ENCODE data around the gene PSMC4.

Gene PSMC4

DNA sequence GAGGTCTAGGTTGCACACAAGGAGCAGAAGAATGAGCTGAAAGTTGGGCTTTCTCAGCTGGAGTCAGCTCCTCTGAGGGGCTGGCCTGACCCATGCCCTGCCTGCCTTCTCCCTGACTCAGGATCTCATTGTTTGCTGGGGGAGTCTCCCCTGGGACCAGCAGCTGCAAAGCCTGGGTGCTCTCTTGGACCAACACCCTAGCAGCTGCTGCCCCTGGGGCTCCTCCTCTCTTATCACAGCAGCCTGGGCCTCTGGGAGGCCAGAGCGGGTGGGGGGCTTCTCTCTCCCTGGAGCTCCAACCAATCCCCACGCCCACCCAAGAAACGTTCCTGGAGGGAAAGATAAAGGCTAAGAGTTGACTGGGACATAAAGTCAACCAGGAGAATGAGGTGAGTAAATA lies 34.9 kb upstream of the PSMC4 start:
- DNase-seq (ENCODE audit: extremely low spot score): no peak
- ChIA-PET CTCF (interaction anchor here (1.0 to 3.6 kb wide), 3 partner anchors 12 to 34 kb away, joined by 3 to 17 read pairs (median 3); partner anchors contain the start of gene PSMC4), POLR2A (no interaction called here)
- TF ChIP-seq, protein P1, sequence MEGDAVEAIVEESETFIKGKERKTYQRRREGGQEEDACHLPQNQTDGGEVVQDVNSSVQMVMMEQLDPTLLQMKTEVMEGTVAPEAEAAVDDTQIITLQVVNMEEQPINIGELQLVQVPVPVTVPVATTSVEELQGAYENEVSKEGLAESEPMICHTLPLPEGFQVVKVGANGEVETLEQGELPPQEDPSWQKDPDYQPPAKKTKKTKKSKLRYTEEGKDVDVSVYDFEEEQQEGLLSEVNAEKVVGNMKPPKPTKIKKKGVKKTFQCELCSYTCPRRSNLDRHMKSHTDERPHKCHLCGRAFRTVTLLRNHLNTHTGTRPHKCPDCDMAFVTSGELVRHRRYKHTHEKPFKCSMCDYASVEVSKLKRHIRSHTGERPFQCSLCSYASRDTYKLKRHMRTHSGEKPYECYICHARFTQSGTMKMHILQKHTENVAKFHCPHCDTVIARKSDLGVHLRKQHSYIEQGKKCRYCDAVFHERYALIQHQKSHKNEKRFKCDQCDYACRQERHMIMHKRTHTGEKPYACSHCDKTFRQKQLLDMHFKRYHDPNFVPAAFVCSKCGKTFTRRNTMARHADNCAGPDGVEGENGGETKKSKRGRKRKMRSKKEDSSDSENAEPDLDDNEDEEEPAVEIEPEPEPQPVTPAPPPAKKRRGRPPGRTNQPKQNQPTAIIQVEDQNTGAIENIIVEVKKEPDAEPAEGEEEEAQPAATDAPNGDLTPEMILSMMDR (IDR thresholded peaks at IDR 0.05; ENCODE audit: control extremely low read depth, extremely low read depth, low read depth, missing control alignments): no peak

DNA sequence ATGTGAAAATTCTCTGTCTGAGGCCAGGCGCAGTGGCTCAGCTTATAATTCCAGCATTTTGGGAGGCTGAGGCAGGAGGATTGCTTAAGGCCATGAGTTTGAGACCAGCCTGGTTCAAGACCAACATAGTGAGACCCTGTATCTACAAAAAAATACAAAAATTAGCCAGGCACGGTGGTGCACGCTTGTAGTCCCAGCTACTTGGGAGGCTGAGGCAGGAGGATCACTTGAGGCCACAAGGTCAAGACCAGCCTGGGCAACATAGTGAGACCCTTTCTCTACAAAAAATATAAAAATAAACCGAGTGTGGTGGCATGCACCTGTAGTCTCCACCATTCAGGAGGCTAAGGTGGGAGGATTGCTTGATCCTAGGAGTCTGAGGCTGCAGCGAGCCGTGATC lies 34.3 kb upstream of the PSMC4 start:
- CTCF ChIA-PET: interaction anchor here (1.5 to 3.6 kb wide), 2 partner anchors 15 to 33 kb away, joined by 3 to 17 read pairs; partner anchors contain the start of gene PSMC4
- TF ChIP-seq, protein P1 (IDR thresholded peaks at IDR 0.05; ENCODE audit: control extremely low read depth, extremely low read depth, low read depth, missing control alignments): no peak
- no peak for DNase-seq (ENCODE audit: extremely low spot score)
- POLR2A ChIA-PET: no interaction called here

DNA sequence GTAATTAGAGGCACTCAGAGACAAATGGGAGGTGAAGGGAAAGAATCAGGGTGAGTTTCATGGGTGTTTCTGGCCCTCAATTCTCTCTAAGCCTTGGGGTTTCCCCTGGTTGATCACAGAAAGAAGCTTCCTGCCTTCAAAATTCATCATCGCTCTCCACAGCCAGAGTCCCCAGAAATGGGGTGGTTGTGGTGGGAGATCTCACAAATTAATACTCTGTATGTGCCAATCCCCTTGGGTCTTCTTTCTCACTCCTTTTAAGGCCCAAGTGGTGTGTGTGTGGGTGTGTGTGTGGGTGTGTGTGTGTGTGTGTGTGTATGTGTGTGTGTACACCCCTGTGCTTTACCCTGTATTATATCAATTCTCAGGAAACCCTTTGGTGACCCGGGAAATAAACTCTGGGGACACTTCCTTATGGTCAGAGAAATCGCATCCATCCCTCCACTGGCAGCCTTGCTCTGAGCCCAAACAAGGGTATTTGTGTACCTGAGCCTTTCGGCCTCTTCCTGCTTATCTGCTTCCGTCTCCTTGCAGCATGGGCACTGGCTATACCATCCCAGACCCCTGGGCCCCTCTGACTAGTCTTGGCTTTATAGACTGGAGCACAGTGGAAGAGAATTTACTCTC lies 33.8 kb upstream of the PSMC4 start:
- POLR2A ChIA-PET: no interaction called here
- CTCF ChIA-PET: interaction anchor here (1.5 to 3.6 kb wide), 2 partner anchors 14 to 32 kb away, joined by 3 to 17 read pairs; partner anchors contain the start of gene PSMC4

DNA sequence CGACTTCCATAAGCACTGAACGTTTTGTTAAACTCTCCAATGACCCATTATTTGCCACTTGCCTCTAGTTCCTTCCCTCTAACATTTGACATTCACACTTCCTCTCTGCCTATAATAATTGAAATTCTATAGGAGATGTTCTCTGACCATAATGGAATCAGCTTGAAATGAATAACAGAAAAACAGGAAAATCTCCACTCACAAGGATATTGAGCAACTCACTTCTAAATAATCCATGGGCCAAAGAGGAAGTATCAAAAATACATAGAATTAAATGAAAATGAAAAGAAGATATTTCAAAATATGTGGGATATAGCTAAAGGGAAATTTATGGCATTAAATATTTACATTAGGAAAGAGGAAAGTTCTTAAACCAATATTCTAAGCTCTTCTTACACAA lies 33.2 kb upstream of the PSMC4 start:
- no peak for DNase-seq (ENCODE audit: extremely low spot score)
- ChIA-PET POLR2A (no interaction called here), CTCF (interaction anchor here (3.6 kb wide), 1 partner anchor 32 kb away, joined by 17 read pairs; the partner anchor contains the start of gene PSMC4)
- TF ChIP-seq, protein P1 (IDR thresholded peaks at IDR 0.05; ENCODE audit: control extremely low read depth, extremely low read depth, low read depth, missing control alignments): no peak

More for the DNA sequence above, 33.8 kb upstream of the PSMC4 start:
- TF ChIP-seq, protein P1 (IDR thresholded peaks at IDR 0.05; ENCODE audit: control extremely low read depth, extremely low read depth, low read depth, missing control alignments): no peak
- DNase-seq (ENCODE audit: extremely low spot score): peak; percentile 73

DNA sequence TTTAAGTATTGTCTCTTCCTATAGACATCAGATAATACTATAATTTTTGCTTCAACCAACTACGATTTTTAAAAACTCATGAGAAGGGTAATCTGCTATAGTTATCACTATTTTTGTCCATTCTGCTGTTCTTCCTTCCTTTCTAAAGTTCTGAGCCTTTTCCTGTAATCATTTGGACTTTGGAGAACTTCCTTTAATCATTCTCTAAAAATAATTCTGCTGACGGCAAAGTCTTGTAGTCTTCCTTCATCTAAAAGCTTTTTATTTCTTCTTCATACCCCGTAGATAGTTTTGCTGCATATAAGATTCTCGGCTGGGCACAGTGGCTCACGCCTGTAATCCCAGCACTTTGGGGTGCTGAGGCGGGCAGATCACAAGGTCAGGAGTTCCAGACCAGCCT lies 31.4 kb upstream of the PSMC4 start:
- no peak for DNase-seq (ENCODE audit: extremely low spot score)
- POLR2A ChIA-PET: no interaction called here
- TF ChIP-seq, protein P1 (IDR thresholded peaks at IDR 0.05; ENCODE audit: control extremely low read depth, extremely low read depth, low read depth, missing control alignments): no peak
- CTCF ChIA-PET: no interaction called here

DNA sequence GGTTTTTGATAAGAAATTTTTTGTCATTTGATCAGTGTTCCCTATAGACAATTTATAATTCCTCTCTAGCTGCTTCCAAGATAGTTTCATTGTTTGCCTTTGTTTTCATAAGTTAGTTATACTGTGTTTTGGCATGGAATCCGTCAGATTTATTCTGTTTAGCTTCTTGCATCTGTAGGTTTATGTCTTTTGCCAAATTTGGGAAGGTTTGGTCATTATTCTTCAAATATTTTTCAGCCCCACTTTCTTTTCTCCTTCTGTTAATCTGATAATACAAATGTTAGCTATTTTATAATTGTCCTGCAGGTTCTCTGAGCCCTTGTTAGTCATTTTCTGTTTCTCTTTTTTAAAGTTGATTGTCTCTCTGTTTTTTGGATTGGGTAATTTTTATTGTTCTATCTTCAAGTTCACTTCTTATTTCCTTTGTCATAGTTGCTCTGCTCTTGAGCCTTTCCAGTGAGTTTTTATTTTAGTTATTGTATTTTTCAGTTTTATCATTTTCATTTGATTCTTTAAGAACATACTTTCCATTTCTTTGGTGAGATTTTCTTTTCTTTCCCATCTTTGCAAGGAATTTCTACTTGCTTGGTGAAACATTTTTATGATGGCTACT lies 30.6 kb upstream of the PSMC4 start:
- POLR2A ChIA-PET: no interaction called here
- CTCF ChIA-PET: no interaction called here

More for the DNA sequence above, 30.6 kb upstream of the PSMC4 start:
- no peak for DNase-seq (ENCODE audit: extremely low spot score)
- TF ChIP-seq, protein P1 (IDR thresholded peaks at IDR 0.05; ENCODE audit: control extremely low read depth, extremely low read depth, low read depth, missing control alignments): no peak

Data from GM10248 (cell line).